ENCODE data around the gene PROS1. TPM values are rescaled to one million over a fixed set of nuclear protein-coding genes. Genes with fewer than 3 reads are reported as not detected.

Gene PROS1
- total and polyA plus RNA-seq, 2 of the 4 experiments (the other 2 are of a cell fraction) = 1.6 to 2.8 TPM

DNA sequence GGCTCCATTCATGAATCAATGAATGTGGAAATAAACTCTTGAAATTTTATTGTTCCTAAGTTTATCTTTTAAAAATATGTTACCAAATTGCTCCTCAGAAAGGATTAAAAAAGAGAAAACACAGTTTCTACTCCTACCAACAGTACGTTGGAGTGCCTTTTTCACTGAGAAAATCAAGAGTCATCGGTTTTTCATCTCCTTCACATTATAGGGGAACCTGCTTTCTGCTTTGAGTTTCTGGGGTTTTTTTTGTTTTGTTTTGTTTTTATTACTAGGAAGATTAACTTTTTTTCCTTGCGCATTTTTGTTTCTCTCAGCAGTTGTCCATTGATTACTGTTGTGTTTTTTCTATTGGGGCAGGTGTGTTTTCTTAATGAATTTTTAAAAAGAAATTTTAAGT, 9.7 kb upstream of the PROS1 start:
- Histone ChIP-seq H3K4me3 (ENCODE audit: insufficient read depth, low read depth, low read length) (no peak overlapping the region), H4K20me1 (ENCODE audit: insufficient read depth, low read length) (no peaks in the 10 kb centered on the region), H3K4me2 (ENCODE audit: low read depth, low read length) (no peak overlapping the region), H3K23ac (ENCODE audit: low read depth, low read length) (no peak overlapping the region), H3K4me1 (ENCODE audit: control insufficient read depth, insufficient read depth, low read length) (peaks cover under 1% of the 10 kb centered on the region; the same call in 1 of the 2 replicates), H3K9me3 (ENCODE audit: control insufficient read depth, insufficient read depth, low read length) (no peaks in the 10 kb centered on the region), H2AK9ac (replicated peaks; ENCODE audit: low read depth, low read length, poor library complexity) (no peak overlapping the region), H4K5ac (ENCODE audit: low read depth, low read length) (no peak overlapping the region), H3K27me3 (ENCODE audit: control insufficient read depth, insufficient read depth, low read length) (no peaks in the 10 kb centered on the region), H2BK5ac (ENCODE audit: low read depth, low read length, poor library complexity, severe bottlenecking) (no peak overlapping the region), H3K27ac (ENCODE audit: insufficient read depth, low read length) (no peak overlapping the region), H2BK15ac (ENCODE audit: low read depth, low read length) (no peak overlapping the region), H3K36me3 (ENCODE audit: control insufficient read depth, insufficient read depth, low read length) (no peaks in the 10 kb centered on the region), H3K79me1 (ENCODE audit: low read depth in 1 of 2, low read length in 2 of 2) (peaks cover 7 to 18% of the 10 kb centered on the region in 2 experiments), H3K56ac (ENCODE audit: extremely low read depth, insufficient read depth, low read length) (no peak overlapping the region), H3K18ac (ENCODE audit: low read depth, low read length) (no peak overlapping the region), H3K9ac (ENCODE audit: low read depth, low read length) (no peak overlapping the region), H2AK5ac (ENCODE audit: low read depth, low read length) (no peak overlapping the region), H4K91ac (ENCODE audit: insufficient read depth, low read depth, low read length) (no peak overlapping the region), H2AFZ (replicated peaks; ENCODE audit: low read length, poor library complexity) (no peak overlapping the region), H2BK120ac (ENCODE audit: low read depth, low read length) (no peak overlapping the region), H4K8ac (ENCODE audit: low read depth in 2 of 2, low read length in 2 of 2) (no peak overlapping the region), H3K14ac (replicated peaks; ENCODE audit: low read depth, low read length) (no peak overlapping the region), H2BK20ac (ENCODE audit: low read depth, low read length) (no peak overlapping the region), H3K4ac (ENCODE audit: low read depth, low read length) (no peak overlapping the region), H3K9me1 (ENCODE audit: insufficient read depth, low read length) (peaks cover 3% of the 10 kb centered on the region; the same call in 1 of the 2 replicates)
- ATAC-seq (ENCODE audit: low read depth) (no peak), DNase-seq (no peak)
- in situ Hi-C loops (cut with MboI; ENCODE audit: low sequenced_read_pairs) (no loop called here), intact Hi-C loops (cut with micrococcal nuclease) (no loop called here), dilution Hi-C loops (cut with HindIII; ENCODE audit: low sequenced_read_pairs, unreplicated experiment) (no loop called here)
- ChIA-PET POLR2A (ENCODE audit: unreplicated experiment) (no interaction called here), CTCF (no interaction called here)
- TF ChIP-seq MAZ (IDR thresholded peaks at IDR 0.05; ENCODE audit: borderline replicate concordance, low read depth, low read length) (no peak), FOS (IDR thresholded peaks at IDR 0.05; ENCODE audit: low read depth, low read length) (no peak), RAD21 (IDR thresholded peaks at IDR 0.05; ENCODE audit: low read length) (no peak), MXI1 (IDR thresholded peaks at IDR 0.05; ENCODE audit: borderline replicate concordance, low read depth, low read length) (no peak), BHLHE40 (IDR thresholded peaks at IDR 0.05; ENCODE audit: low read depth, low read length) (no peak), ELK1 (IDR thresholded peaks at IDR 0.05; ENCODE audit: borderline replicate concordance, low read depth, low read length) (no peak), RFX5 (IDR thresholded peaks at IDR 0.05; ENCODE audit: low read depth, low read length) (no peak), NFE2L2 (IDR thresholded peaks at IDR 0.05; ENCODE audit: low read depth, low read length) (no peak), CHD1 (IDR thresholded peaks at IDR 0.05; ENCODE audit: low read depth, low read length) (no peak), MAFK (IDR thresholded peaks at IDR 0.05; ENCODE audit: low read depth, low read length) (no peak), RCOR1 (IDR thresholded peaks at IDR 0.05; ENCODE audit: insufficient replicate concordance, low read length) (no peak), SMC3 (IDR thresholded peaks at IDR 0.05; ENCODE audit: low read depth, low read length) (no peak), POLR2A (IDR thresholded peaks at IDR 0.05; ENCODE audit: low read depth, low read length) (no peak)
- TF ChIP-seq, protein P1, sequence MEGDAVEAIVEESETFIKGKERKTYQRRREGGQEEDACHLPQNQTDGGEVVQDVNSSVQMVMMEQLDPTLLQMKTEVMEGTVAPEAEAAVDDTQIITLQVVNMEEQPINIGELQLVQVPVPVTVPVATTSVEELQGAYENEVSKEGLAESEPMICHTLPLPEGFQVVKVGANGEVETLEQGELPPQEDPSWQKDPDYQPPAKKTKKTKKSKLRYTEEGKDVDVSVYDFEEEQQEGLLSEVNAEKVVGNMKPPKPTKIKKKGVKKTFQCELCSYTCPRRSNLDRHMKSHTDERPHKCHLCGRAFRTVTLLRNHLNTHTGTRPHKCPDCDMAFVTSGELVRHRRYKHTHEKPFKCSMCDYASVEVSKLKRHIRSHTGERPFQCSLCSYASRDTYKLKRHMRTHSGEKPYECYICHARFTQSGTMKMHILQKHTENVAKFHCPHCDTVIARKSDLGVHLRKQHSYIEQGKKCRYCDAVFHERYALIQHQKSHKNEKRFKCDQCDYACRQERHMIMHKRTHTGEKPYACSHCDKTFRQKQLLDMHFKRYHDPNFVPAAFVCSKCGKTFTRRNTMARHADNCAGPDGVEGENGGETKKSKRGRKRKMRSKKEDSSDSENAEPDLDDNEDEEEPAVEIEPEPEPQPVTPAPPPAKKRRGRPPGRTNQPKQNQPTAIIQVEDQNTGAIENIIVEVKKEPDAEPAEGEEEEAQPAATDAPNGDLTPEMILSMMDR (conservative IDR thresholded peaks at IDR 0.05; ENCODE audit: low read depth, low read length) = no peak
- BruUV-seq (replicated peaks) = no TSS peak
- no CpG with 5 or more reads among the region's 3 CpGs for WGBS, 2 experiments (ENCODE audit: extremely low coverage in 2 of 2, insufficient read length in 1 of 2)

All from IMR-90 (cell line).